H9 (cell line): ENCODE measurements around the gene MITD1. TPM values are rescaled to one million over a fixed set of nuclear protein-coding genes. Genes with fewer than 3 reads are reported as not detected.
"Not testable (repeated sequence)": the region's sequence is repeated elsewhere in the genome, so short reads cannot be mapped to it uniquely, and the experiment has no call there.

Experiments used
- DNase-seq: peaks from one replicate; pipeline ENCODE4 v3.0.0-alpha.2; 2017
- H2AFZ ChIP-seq: one replicate; pipeline ENCODE4 v1.6.1; 2013; ENCODE audit warnings: mild to moderate bottlenecking, low read length, control low read depth, moderate library complexity
- H2AK5ac ChIP-seq: 2 replicates; pipeline ENCODE4 v1.6.1; 2013; ENCODE audit warnings: low read length, control low read depth, mixed read lengths; ENCODE audit not compliant: insufficient read length
- H2BK120ac ChIP-seq: one replicate; pipeline ENCODE4 v1.6.1; 2013; ENCODE audit warnings: low read depth, mild to moderate bottlenecking, low read length, control low read depth, inconsistent platforms; ENCODE audit not compliant: poor library complexity, severe bottlenecking
- H2BK12ac ChIP-seq: 2 replicates; pipeline ENCODE4 v1.6.1; 2013; ENCODE audit warnings: low read length, control low read depth, mixed read lengths, low read depth; ENCODE audit not compliant: insufficient read length
- H2BK15ac ChIP-seq: 2 replicates; pipeline ENCODE4 v1.6.1; 2013; ENCODE audit warnings: low read depth, low read length, control low read depth
- H2BK20ac ChIP-seq: one replicate; pipeline ENCODE4 v1.6.1; 2013; ENCODE audit warnings: low read depth, mild to moderate bottlenecking, low read length, control low read depth, inconsistent platforms; ENCODE audit not compliant: poor library complexity, severe bottlenecking
- H2BK5ac ChIP-seq: 2 replicates; pipeline ENCODE4 v1.6.1; 2013; ENCODE audit warnings: low read length, control low read depth, mixed read lengths; ENCODE audit not compliant: insufficient read length
- H3K14ac ChIP-seq: 2 replicates; pipeline ENCODE4 v1.6.1; 2013; ENCODE audit warnings: low read length, control low read depth; ENCODE audit not compliant: insufficient read depth
- H3K18ac ChIP-seq: 2 replicates; pipeline ENCODE4 v1.6.1; 2013; ENCODE audit warnings: low read depth, mild to moderate bottlenecking, mixed read lengths, low read length, control low read depth; ENCODE audit not compliant: insufficient read length
- H3K23ac ChIP-seq: 2 replicates; pipeline ENCODE4 v1.6.1; 2013; ENCODE audit warnings: low read length, control low read depth, mixed read lengths, low read depth; ENCODE audit not compliant: insufficient read length
- H3K23me2 ChIP-seq: 2 replicates; pipeline ENCODE4 v1.6.1; 2013; ENCODE audit warnings: low read depth, mild to moderate bottlenecking, mixed read lengths, low read length, control low read depth; ENCODE audit not compliant: insufficient read length, poor library complexity, severe bottlenecking
- H3K27ac ChIP-seq: 2 replicates; pipeline ENCODE4 v1.5.1; 2013; ENCODE audit warnings: low read length, control low read depth, mixed read lengths, low read depth; ENCODE audit not compliant: insufficient read length
- H3K27me3 ChIP-seq: 2 replicates; pipeline ENCODE4 v1.6.1; 2013; ENCODE audit warnings: low read length, control low read depth, inconsistent platforms; ENCODE audit not compliant: insufficient read depth
- H3K4ac ChIP-seq: 2 replicates; pipeline ENCODE4 v1.6.1; 2013; ENCODE audit warnings: low read depth, mild to moderate bottlenecking, control low read depth, inconsistent platforms, low read length, moderate library complexity
- H3K4me1 ChIP-seq: 2 replicates; pipeline ENCODE4 v1.6.1; 2013; ENCODE audit warnings: low read length, control low read depth, inconsistent platforms; ENCODE audit not compliant: insufficient read depth
- H3K4me2 ChIP-seq: 2 replicates; pipeline ENCODE4 v1.6.1; 2013; ENCODE audit warnings: low read length, control low read depth, mixed read lengths; ENCODE audit not compliant: insufficient read length, insufficient read depth
- H3K56ac ChIP-seq: 2 replicates; pipeline ENCODE4 v1.6.1; 2013; ENCODE audit warnings: low read depth, mild to moderate bottlenecking, mixed read lengths, low read length, control low read depth; ENCODE audit not compliant: insufficient read length
- H3K79me1 ChIP-seq: 2 replicates; pipeline ENCODE4 v1.6.1; 2013; ENCODE audit warnings: low read depth, mild to moderate bottlenecking, moderate library complexity, low read length, control low read depth, inconsistent platforms; ENCODE audit not compliant: insufficient read depth, poor library complexity, severe bottlenecking
- H3K79me2 ChIP-seq: 2 replicates; pipeline ENCODE4 v1.6.1; 2013; ENCODE audit warnings: low read length, control low read depth, inconsistent platforms; ENCODE audit not compliant: insufficient read depth
- H3K9ac ChIP-seq: 2 replicates; pipeline ENCODE4 v1.6.1; 2013; ENCODE audit warnings: low read length, control low read depth, mixed read lengths; ENCODE audit not compliant: insufficient read length; ENCODE audit errors: extremely low read depth
- H3K9me3 ChIP-seq: one replicate; pipeline ENCODE4 v1.6.1; 2013; ENCODE audit warnings: low read depth, low read length, inconsistent platforms; ENCODE audit not compliant: control insufficient read depth
- H3T11ph ChIP-seq: one replicate; pipeline ENCODE4 v1.6.1; 2013; ENCODE audit warnings: mild to moderate bottlenecking, low read length, control low read depth, inconsistent platforms
- H4K20me1 ChIP-seq: one replicate; pipeline ENCODE4 v1.6.1; 2013; ENCODE audit not compliant: control insufficient read depth, insufficient read length, insufficient read depth
- H4K5ac ChIP-seq: 2 replicates; pipeline ENCODE4 v1.6.1; 2013; ENCODE audit warnings: low read depth, mild to moderate bottlenecking, mixed read lengths, low read length, control low read depth; ENCODE audit not compliant: insufficient read length
- H4K8ac ChIP-seq: replicated peaks from 2 replicates; pipeline ENCODE4 v1.6.1; 2013; ENCODE audit warnings: low read length, control low read depth, mixed read lengths, low read depth; ENCODE audit not compliant: insufficient read length
- H4K91ac ChIP-seq: 2 replicates; pipeline ENCODE4 v1.6.1; 2013; ENCODE audit warnings: low read depth, mild to moderate bottlenecking, moderate library complexity, mixed read lengths, low read length, control low read depth; ENCODE audit not compliant: insufficient read length
- H3K27ac Mint-ChIP-seq, 3 experiments: 2 replicates in 2 of 3; 3 replicates in 1 of 3; pipeline ENCODE4 v1.8.0; 2020 to 2021; ENCODE audit warnings: mixed read lengths in 3 of 3, mild to moderate bottlenecking in 1 of 3, moderate library complexity in 1 of 3
- H3K27me3 Mint-ChIP-seq: 2 replicates; pipeline ENCODE4 v1.8.0; 2021; ENCODE audit warnings: low read depth, mild to moderate bottlenecking, moderate library complexity, mixed read lengths
- H3K36me3 Mint-ChIP-seq, 3 experiments: 2 replicates in 2 of 3; 3 replicates in 1 of 3; pipeline ENCODE4 v1.8.0; 2020 to 2021; ENCODE audit warnings: low read depth in 3 of 3, mixed read lengths in 3 of 3; ENCODE audit not compliant: insufficient read depth in 1 of 3
- H3K4me1 Mint-ChIP-seq, 2 experiments: 2 replicates each; pipeline ENCODE4 v1.8.0; 2020; ENCODE audit warnings: mixed read lengths in 2 of 2
- H3K4me3 Mint-ChIP-seq, 2 experiments: 2 replicates in 1 of 2; 3 replicates in 1 of 2; pipeline ENCODE4 v1.8.0; 2020 to 2021; ENCODE audit warnings: mild to moderate bottlenecking in 2 of 2, mixed read lengths in 2 of 2, moderate library complexity in 1 of 2
- H3K9me3 Mint-ChIP-seq, 2 experiments: 2 replicates in 1 of 2; 3 replicates in 1 of 2; pipeline ENCODE4 v1.8.0; 2020; ENCODE audit warnings: mild to moderate bottlenecking in 2 of 2, mixed read lengths in 2 of 2, moderate library complexity in 1 of 2
- CTCF ChIP-seq: fragments of 200-600 bp; sonication (generic); conservative IDR thresholded peaks from 3 replicates; pipeline ENCODE4 v1.8.0; 2021; ENCODE audit warnings: antibody characterized with exemption, mild to moderate bottlenecking
- WGBS: extraction: QIAGEN DNeasy Blood & Tissue Kit; methylation state at CpG from one replicate; pipeline ENCODE4 v1.1.7; 2013; ENCODE audit warnings: missing lambda C conversion rate, low lambda C conversion rate, mixed read lengths; ENCODE audit not compliant: insufficient read length; ENCODE audit errors: extremely low coverage; 5-methylcytosine and 5-hydroxymethylcytosine counted together
- total RNA-seq: library from RNA; stranded (reverse); gene quantifications from 2 replicates; pipeline ENCODE4 v1.2.1, GENCODE V29; 2021

MITD1 gene
- total RNA-seq, 1 experiment from 2014 or later: 35.2 TPM

- Histone ChIP-seq H2BK20ac (no peak overlapping the region), H3K14ac (no peak overlapping the region), H2BK120ac (no peak overlapping the region), H3K9me3 (peaks cover 9% of the 10 kb centered on the region), H4K8ac (no peak overlapping the region), H3K23me2 (peaks cover 4% of the 10 kb centered on the region), H4K5ac (no peak overlapping the region), H3K79me2 (no peaks in the 10 kb centered on the region), H2BK15ac (no peak overlapping the region), H2AFZ (no peak overlapping the region), H3K27ac (no peak overlapping the region), H3K79me1 (no peaks in the 10 kb centered on the region), H3K4ac (no peak overlapping the region), H3T11ph (no peak overlapping the region), H3K9ac (no peak overlapping the region), H3K27me3 (no peaks in the 10 kb centered on the region), H4K91ac (no peak overlapping the region), H3K56ac (no peak overlapping the region), H2BK12ac (no peak overlapping the region), H3K23ac (no peak overlapping the region), H3K4me2 (no peak overlapping the region), H2BK5ac (no peak overlapping the region), H3K4me1 (no peaks in the 10 kb centered on the region), H2AK5ac (no peak overlapping the region), H3K18ac (no peak overlapping the region), H4K20me1 (no peaks in the 10 kb centered on the region)
- H3K27me3 Mint-ChIP-seq: peaks cover 14% of the 10 kb centered on the region
- H3K27ac Mint-ChIP-seq: no peak overlapping the region
- no peak overlapping the region for H3K4me3 Mint-ChIP-seq
- TF ChIP-seq CTCF: no peak
- peaks cover 27 to 41% (median 31%) of the 10 kb centered on the region in 3 experiments for H3K36me3 Mint-ChIP-seq
- H3K9me3 Mint-ChIP-seq: peaks cover 28 to 39% of the 10 kb centered on the region in 2 experiments
- peaks cover 11 to 13% of the 10 kb centered on the region in 2 experiments for H3K4me1 Mint-ChIP-seq
- no peak for DNase-seq
- no CpG with 5 or more reads among the region's 4 CpGs for whole genome bisulfite sequencing
Measured at GRCh38 chr2:99139003-99139402, 41.9 kb downstream of the MITD1 start.

- not testable (repeated sequence) for H2BK20ac ChIP-seq, H2BK15ac ChIP-seq, H3K79me2 ChIP-seq, H3K9ac ChIP-seq, H4K20me1 ChIP-seq, H2BK5ac ChIP-seq, H3K27me3 ChIP-seq, H3K18ac ChIP-seq, H4K5ac ChIP-seq, H3K23me2 ChIP-seq, H2AK5ac ChIP-seq, H4K8ac ChIP-seq, H2BK120ac ChIP-seq, DNase-seq, H4K91ac ChIP-seq, H3K27ac ChIP-seq, H3K4me3 Mint-ChIP-seq, H3K4me1 ChIP-seq, H3K4ac ChIP-seq, H3T11ph ChIP-seq, H3K4me1 Mint-ChIP-seq, H3K56ac ChIP-seq, H2AFZ ChIP-seq, H2BK12ac ChIP-seq, H3K79me1 ChIP-seq, H3K23ac ChIP-seq, H3K4me2 ChIP-seq, H3K14ac ChIP-seq, H3K27ac Mint-ChIP-seq
- peaks cover 66 to 78% of the 10 kb centered on the region in 2 experiments for H3K9me3 Mint-ChIP-seq
- peaks cover 19% of the 10 kb centered on the region for H3K9me3 ChIP-seq
- peaks cover 43 to 73% (median 65%) of the 10 kb centered on the region in 3 experiments for H3K36me3 Mint-ChIP-seq
- no CpG with 5 or more reads among the region's 2 CpGs for WGBS
- H3K27me3 Mint-ChIP-seq: peaks cover 39% of the 10 kb centered on the region
Measured at GRCh38 chr2:99135044-99135556, 45.8 kb downstream of the MITD1 start.
